Measurements from ENCODE around the gene PPM1A.

- no peak for TF ChIP-seq EP300 (IDR thresholded peaks at IDR 0.05)
- TF ChIP-seq, protein P1, sequence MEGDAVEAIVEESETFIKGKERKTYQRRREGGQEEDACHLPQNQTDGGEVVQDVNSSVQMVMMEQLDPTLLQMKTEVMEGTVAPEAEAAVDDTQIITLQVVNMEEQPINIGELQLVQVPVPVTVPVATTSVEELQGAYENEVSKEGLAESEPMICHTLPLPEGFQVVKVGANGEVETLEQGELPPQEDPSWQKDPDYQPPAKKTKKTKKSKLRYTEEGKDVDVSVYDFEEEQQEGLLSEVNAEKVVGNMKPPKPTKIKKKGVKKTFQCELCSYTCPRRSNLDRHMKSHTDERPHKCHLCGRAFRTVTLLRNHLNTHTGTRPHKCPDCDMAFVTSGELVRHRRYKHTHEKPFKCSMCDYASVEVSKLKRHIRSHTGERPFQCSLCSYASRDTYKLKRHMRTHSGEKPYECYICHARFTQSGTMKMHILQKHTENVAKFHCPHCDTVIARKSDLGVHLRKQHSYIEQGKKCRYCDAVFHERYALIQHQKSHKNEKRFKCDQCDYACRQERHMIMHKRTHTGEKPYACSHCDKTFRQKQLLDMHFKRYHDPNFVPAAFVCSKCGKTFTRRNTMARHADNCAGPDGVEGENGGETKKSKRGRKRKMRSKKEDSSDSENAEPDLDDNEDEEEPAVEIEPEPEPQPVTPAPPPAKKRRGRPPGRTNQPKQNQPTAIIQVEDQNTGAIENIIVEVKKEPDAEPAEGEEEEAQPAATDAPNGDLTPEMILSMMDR (IDR thresholded peaks at IDR 0.05): no peak
- TF ChIP-seq POLR2A (IDR thresholded peaks at IDR 0.05): no peak
Measured at GRCh38 chr14:60313093-60313492, 64.1 kb downstream of the PPM1A start.

Measured in stomach (tissue), 4 donors.